Measurements from ENCODE around the gene ALOX15B.

GRCh38 chr17:8059131-8059530 is 20.3 kb downstream of the ALOX15B start:
- TF ChIP-seq EZH2 (IDR thresholded peaks at IDR 0.05; ENCODE audit: insufficient read depth, poor library complexity, severe bottlenecking) (no peak), EZH2phosphoT487 (IDR thresholded peaks at IDR 0.05; ENCODE audit: insufficient read depth, low read depth) (no peak)
